Central memory CD8-positive, alpha-beta T cell (primary cell): Measurements from ENCODE around the gene RPS6KA2.

ENCODE experiments used
- ATAC-seq: fragments of 150-1000 bp; cut with Tn5 transposase; replicated peaks from 2 replicates; pipeline ENCODE4 v1.10.0; 2022; ENCODE audit warnings: mild to moderate bottlenecking, moderate FRiP score, moderate number of reproducible peaks; ENCODE audit not compliant: poor library complexity, severe bottlenecking; ENCODE audit errors: extremely low read depth
- DNase-seq, 2 donors: peaks; one replicate each; pipeline ENCODE4 v3.0.0; 2021; ENCODE audit warnings: low spot score in 2 of 2
- H3K27ac Mint-ChIP-seq: one replicate; pipeline ENCODE4 v1.8.0; 2022; ENCODE audit warnings: low read depth, mild to moderate bottlenecking, moderate library complexity, mixed read lengths
- H3K27me3 Mint-ChIP-seq: one replicate; pipeline ENCODE4 v1.8.0; 2022; ENCODE audit warnings: mixed read lengths
- H3K36me3 Mint-ChIP-seq: one replicate; pipeline ENCODE4 v1.8.0; 2022; ENCODE audit warnings: mild to moderate bottlenecking, moderate library complexity, mixed read lengths; ENCODE audit not compliant: insufficient read depth
- H3K4me1 Mint-ChIP-seq: one replicate; pipeline ENCODE4 v1.8.0; 2022; ENCODE audit warnings: mixed read lengths
- H3K4me3 Mint-ChIP-seq: one replicate; pipeline ENCODE4 v1.8.0; 2022; ENCODE audit warnings: mild to moderate bottlenecking, moderate library complexity, mixed read lengths
- H3K9me3 Mint-ChIP-seq: one replicate; pipeline ENCODE4 v1.8.0; 2022; ENCODE audit warnings: mixed read lengths

Gene RPS6KA2

GRCh38 chr6:166600931-166601330, 26.1 kb downstream of the RPS6KA2 start:
- Mint-ChIP-seq H3K27me3 (peaks cover 46% of the 10 kb centered on the region), H3K9me3 (no peaks in the 10 kb centered on the region), H3K36me3 (peaks cover 1% of the 10 kb centered on the region), H3K4me1 (peaks cover 4% of the 10 kb centered on the region), H3K4me3 (no peak overlapping the region), H3K27ac (no peak overlapping the region)
- DNase-seq = no peak
- ATAC-seq = no peak

DNA sequence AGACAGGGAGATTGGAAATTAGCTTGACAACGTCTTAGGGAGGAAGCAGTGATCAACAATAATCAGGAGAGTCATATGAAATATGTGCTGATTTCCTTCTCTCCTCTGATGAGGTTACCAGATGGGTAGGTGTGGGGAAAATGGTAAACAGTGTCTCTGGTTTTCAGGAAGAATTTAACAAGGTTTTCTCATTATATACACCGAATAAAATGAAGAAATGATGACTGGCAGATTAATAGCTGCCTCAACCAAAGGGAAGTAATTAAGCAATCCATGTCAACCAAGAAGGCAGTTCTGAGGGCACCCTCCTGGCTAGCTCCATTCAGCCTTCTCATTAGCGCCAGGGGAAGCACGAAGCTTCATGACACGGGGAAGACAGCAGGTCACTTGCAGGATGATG, 27.8 kb downstream of the RPS6KA2 start:
- Mint-ChIP-seq H3K36me3 (peaks cover 1% of the 10 kb centered on the region), H3K27ac (no peak overlapping the region), H3K4me1 (peaks cover 4% of the 10 kb centered on the region), H3K27me3 (peaks cover 34% of the 10 kb centered on the region), H3K4me3 (no peak overlapping the region), H3K9me3 (no peaks in the 10 kb centered on the region)
- ATAC-seq = no peak
- no peak for DNase-seq

DNA sequence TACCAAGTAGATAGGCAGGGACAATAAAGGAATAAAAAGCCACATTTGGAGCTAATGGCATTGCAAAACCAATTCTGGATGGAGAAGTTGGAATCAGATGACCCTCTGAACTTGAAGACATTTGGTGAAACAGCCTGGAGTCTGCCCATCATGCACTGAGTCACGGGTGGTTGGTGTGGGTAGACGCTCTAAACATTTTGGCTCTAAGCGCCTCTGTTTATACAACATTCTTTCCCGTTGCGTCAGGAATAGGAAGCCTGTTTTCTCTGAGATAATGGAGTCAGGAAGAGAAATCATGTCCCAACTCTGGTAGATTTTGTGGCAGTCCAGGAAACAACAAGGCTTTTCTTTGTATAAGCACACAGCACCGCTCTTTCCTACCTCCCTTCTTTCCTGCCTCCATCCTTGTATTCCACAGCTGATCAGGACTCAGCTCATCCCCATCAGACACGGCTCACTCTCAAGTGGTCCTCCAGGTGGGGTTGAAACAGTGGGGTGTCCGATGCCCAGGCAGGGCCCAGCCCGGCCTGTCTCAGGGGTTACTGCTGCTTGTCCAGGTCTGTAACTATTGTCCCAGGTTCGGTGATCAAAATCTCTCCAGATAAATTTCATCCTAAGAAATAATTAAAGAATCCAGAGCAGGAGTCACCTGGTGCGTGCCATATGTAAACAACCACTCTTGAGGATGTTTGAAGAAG, 28.5 kb downstream of the RPS6KA2 start:
- Mint-ChIP-seq H3K27me3 (peaks cover 34% of the 10 kb centered on the region), H3K9me3 (no peaks in the 10 kb centered on the region), H3K4me3 (no peak overlapping the region), H3K27ac (no peak overlapping the region), H3K4me1 (peaks cover 4% of the 10 kb centered on the region), H3K36me3 (peaks cover 1% of the 10 kb centered on the region)
- DNase-seq (no peak), ATAC-seq (no peak)

GRCh38 chr6:166597711-166598440, 29.2 kb downstream of the RPS6KA2 start:
- Mint-ChIP-seq H3K36me3 (peaks cover 1% of the 10 kb centered on the region), H3K27me3 (peaks cover 27% of the 10 kb centered on the region), H3K27ac (peak overlapping the region; percentile 11), H3K4me3 (no peak overlapping the region), H3K4me1 (peaks cover 4% of the 10 kb centered on the region), H3K9me3 (no peaks in the 10 kb centered on the region)
- DNase-seq (no peak), ATAC-seq (no peak)

GRCh38 chr6:166596776-166597507, 30.1 kb downstream of the RPS6KA2 start:
- Mint-ChIP-seq H3K9me3 (no peaks in the 10 kb centered on the region), H3K27ac (peak overlapping the region; percentile 11), H3K4me1 (peaks cover 4% of the 10 kb centered on the region), H3K36me3 (peaks cover 1% of the 10 kb centered on the region), H3K4me3 (no peak overlapping the region), H3K27me3 (peaks cover 18% of the 10 kb centered on the region)
- DNase-seq (no peak), ATAC-seq (no peak)

GRCh38 chr6:166595949-166596348, 31.1 kb downstream of the RPS6KA2 start:
- ATAC-seq = no peak
- peaks cover 1% of the 10 kb centered on the region for H3K36me3 Mint-ChIP-seq

DNA sequence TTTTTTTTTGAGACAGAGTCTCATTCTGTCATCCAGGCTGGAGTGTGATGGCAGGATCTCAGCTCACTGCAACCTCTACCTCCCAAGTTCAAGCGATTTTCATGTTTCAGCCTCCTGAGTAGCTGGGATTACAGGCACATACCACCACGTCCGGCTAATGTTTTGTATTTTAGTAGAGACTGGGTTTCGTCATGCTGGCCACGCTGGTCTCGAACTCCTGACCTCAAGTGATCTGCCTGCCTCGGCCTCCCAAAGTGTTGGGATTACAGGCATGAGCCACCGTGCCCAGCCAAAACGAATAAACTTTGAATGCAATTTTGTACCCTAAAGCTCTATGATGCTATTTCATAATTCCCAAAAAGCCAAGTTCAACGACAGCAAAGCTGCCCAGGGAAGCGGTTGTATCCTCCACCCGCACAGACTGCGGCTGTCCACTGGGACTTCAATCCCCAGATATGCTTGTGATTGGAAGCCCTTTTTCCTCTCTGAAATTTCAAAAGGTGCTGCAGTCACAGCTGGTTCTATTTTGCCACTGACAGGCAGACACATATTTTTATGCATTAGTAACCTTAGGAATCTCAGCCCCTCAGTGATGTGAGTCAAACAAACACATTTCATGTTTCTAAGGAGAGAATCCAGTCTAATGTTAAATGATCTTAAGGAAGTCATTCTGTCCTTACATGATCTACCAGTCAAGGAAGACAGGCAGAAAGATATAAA, 31.8 kb downstream of the RPS6KA2 start:
- DNase-seq (no peak), ATAC-seq (no peak)
- Mint-ChIP-seq H3K4me1 (no peaks in the 10 kb centered on the region), H3K4me3 (no peak overlapping the region), H3K9me3 (no peaks in the 10 kb centered on the region), H3K27ac (no peak overlapping the region), H3K36me3 (no peaks in the 10 kb centered on the region), H3K27me3 (peaks cover 14% of the 10 kb centered on the region)

More at GRCh38 chr6:166595949-166596348, 31.1 kb downstream of the RPS6KA2 start:
- no peak for DNase-seq
- Mint-ChIP-seq H3K4me1 (peaks cover 3% of the 10 kb centered on the region), H3K27ac (no peak overlapping the region), H3K4me3 (no peak overlapping the region), H3K9me3 (no peaks in the 10 kb centered on the region), H3K27me3 (peaks cover 14% of the 10 kb centered on the region)

- no peaks in the 10 kb centered on the region for H3K36me3 Mint-ChIP-seq
- H3K9me3 Mint-ChIP-seq = no peaks in the 10 kb centered on the region
- no peak for ATAC-seq
- H3K4me1 Mint-ChIP-seq = no peaks in the 10 kb centered on the region
- no peak overlapping the region for H3K4me3 Mint-ChIP-seq
- DNase-seq = no peak
- H3K27me3 Mint-ChIP-seq = peaks cover 23% of the 10 kb centered on the region
- H3K27ac Mint-ChIP-seq = no peak overlapping the region
These were observed 34.2 kb downstream of the RPS6KA2 start for GRCh38 chr6:166592821-166593220.

DNA sequence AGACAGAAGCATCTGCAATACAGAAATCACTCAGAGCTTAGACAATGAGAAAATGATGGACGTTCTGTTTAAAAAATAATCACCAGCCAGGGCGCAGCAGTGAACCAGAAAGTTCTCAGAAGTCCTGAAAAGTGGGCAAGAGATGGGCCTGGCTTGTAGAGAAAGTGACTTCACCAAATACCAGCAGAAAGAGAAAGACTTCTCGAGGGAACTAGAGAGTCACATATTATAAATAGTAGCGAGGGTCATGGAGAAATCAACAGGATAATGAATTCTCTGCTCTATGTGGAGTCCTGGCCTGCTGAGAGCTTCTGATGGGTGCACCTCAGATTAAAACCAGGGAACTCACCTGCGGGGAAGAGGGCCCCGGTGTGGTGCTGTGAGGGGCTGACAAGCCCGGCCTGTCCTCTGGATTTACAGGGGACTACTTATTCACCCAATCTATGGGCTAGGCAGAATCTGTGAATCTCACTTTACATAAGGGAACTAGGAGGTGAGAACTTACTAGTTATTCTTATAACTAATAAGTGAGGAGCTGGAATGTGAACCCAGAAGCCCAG, 35.0 kb downstream of the RPS6KA2 start:
- DNase-seq = no peak
- peaks cover 17% of the 10 kb centered on the region for H3K27me3 Mint-ChIP-seq
- H3K4me3 Mint-ChIP-seq = no peak overlapping the region
- no peaks in the 10 kb centered on the region for H3K4me1 Mint-ChIP-seq
- ATAC-seq = no peak
- no peak overlapping the region for H3K27ac Mint-ChIP-seq
- H3K9me3 Mint-ChIP-seq = no peaks in the 10 kb centered on the region
- H3K36me3 Mint-ChIP-seq = no peaks in the 10 kb centered on the region

- no peak for ATAC-seq
- DNase-seq = no peak
- no peaks in the 10 kb centered on the region for H3K9me3 Mint-ChIP-seq
- no peaks in the 10 kb centered on the region for H3K36me3 Mint-ChIP-seq
- no peaks in the 10 kb centered on the region for H3K4me1 Mint-ChIP-seq
- H3K27ac Mint-ChIP-seq = no peak overlapping the region
- no peak overlapping the region for H3K4me3 Mint-ChIP-seq
- peaks cover 10% of the 10 kb centered on the region for H3K27me3 Mint-ChIP-seq
These were observed 36.0 kb downstream of the RPS6KA2 start for GRCh38 chr6:166591026-166591425.

GRCh38 chr6:166589786-166590574, 37.1 kb downstream of the RPS6KA2 start:
- H3K9me3 Mint-ChIP-seq = no peaks in the 10 kb centered on the region
- H3K27ac Mint-ChIP-seq = no peak overlapping the region
- H3K4me1 Mint-ChIP-seq = no peaks in the 10 kb centered on the region
- ATAC-seq (no peak), DNase-seq (no peak)
- no peak overlapping the region for H3K4me3 Mint-ChIP-seq
- peaks cover 10% of the 10 kb centered on the region for H3K27me3 Mint-ChIP-seq
- H3K36me3 Mint-ChIP-seq = no peaks in the 10 kb centered on the region
